OCI-LY7 (cell line): ENCODE measurements around the gene GBX2. TPM values are rescaled to one million over a fixed set of nuclear protein-coding genes. Genes with fewer than 3 reads are reported as not detected.

Experiments
- BruUV-seq: library from RNA; stranded (reverse); fragments of 400-500 nt; replicated peaks from 2 replicates; lab custom pipeline; 2021; lab: Mats Ljungman, UMichigan
- CTCF ChIA-PET: fragments of 300-600 bp; sonication (Branson Sonifier 250); formaldehyde crosslinking; loops from one replicate; lab custom pipeline; 2022; ENCODE audit warnings: antibody characterized with exemption; ENCODE audit not compliant: unreplicated experiment; lab: Charles Lee
- POLR2A ChIA-PET: fragments of 300-600 bp; sonication (Branson Sonifier 250); formaldehyde crosslinking; loops from one replicate; lab custom pipeline; 2022; ENCODE audit warnings: antibody characterized with exemption; lab: Charles Lee
- DNase-seq: peaks from one replicate; pipeline ENCODE4 v3.0.0-alpha.2; 2015; ENCODE audit warnings: low spot score
- H2AFZ ChIP-seq: fragments of 200-600 bp; sonication (generic), shearing (Covaris generic); 2 replicates; pipeline ENCODE4 v1.6.1; 2014; ENCODE audit warnings: mild to moderate bottlenecking, antibody characterized with exemption, low read length, moderate library complexity
- H3K27ac ChIP-seq: fragments of 200-600 bp; sonication (generic); 2 replicates; pipeline ENCODE4 v1.5.1; 2014; ENCODE audit warnings: mixed run types, low read depth, mild to moderate bottlenecking, moderate library complexity, low read length, inconsistent platforms; ENCODE audit not compliant: poor library complexity, severe bottlenecking
- H3K36me3 ChIP-seq: fragments of 200-600 bp; sonication (generic); 2 replicates; pipeline ENCODE4 v1.6.1; 2014; ENCODE audit warnings: mild to moderate bottlenecking, antibody characterized with exemption, low read length, moderate library complexity, mixed read lengths; ENCODE audit not compliant: insufficient read depth
- H3K4me1 ChIP-seq: fragments of 200-600 bp; sonication (generic); 2 replicates; pipeline ENCODE4 v1.5.1; 2014; ENCODE audit warnings: mild to moderate bottlenecking, low read length; ENCODE audit not compliant: insufficient read depth, poor library complexity, severe bottlenecking
- H3K4me2 ChIP-seq: fragments of 200-600 bp; sonication (generic); 2 replicates; pipeline ENCODE4 v1.6.1; 2014; ENCODE audit warnings: mild to moderate bottlenecking, low read length
- H3K4me3 ChIP-seq: fragments of 200-600 bp; sonication (generic); 2 replicates; pipeline ENCODE4 v1.5.1; 2014; ENCODE audit warnings: mild to moderate bottlenecking, low read depth, low read length; ENCODE audit not compliant: poor library complexity, severe bottlenecking
- H3K79me2 ChIP-seq: fragments of 200-600 bp; sonication (generic); 2 replicates; pipeline ENCODE4 v1.6.1; 2016; ENCODE audit warnings: low read depth, mild to moderate bottlenecking, low read length, moderate library complexity, mixed read lengths; ENCODE audit not compliant: insufficient read depth
- H3K9me2 ChIP-seq: fragments of 200-600 bp; sonication (generic); 2 replicates; pipeline ENCODE4 v1.6.1; 2016; ENCODE audit warnings: mild to moderate bottlenecking, low read length, mixed read lengths; ENCODE audit not compliant: insufficient read depth
- H3K9me3 ChIP-seq: fragments of 200-600 bp; sonication (generic); 2 replicates; pipeline ENCODE4 v1.6.1; 2014; ENCODE audit warnings: mild to moderate bottlenecking, mixed run types, low read length, mixed read lengths
- H4K20me1 ChIP-seq: fragments of 200-600 bp; sonication (generic); 2 replicates; pipeline ENCODE4 v1.6.1; 2014; ENCODE audit warnings: mild to moderate bottlenecking, antibody characterized with exemption, low read length, moderate library complexity, mixed read lengths; ENCODE audit not compliant: insufficient read depth
- EZH2phosphoT487 ChIP-seq: fragments of 200-600 bp; sonication (generic); IDR thresholded peaks from 2 replicates; pipeline ENCODE4 v1.6.1; 2018; ENCODE audit warnings: low read depth, borderline replicate concordance, mild to moderate bottlenecking, mixed run types, antibody characterized with exemption, low read length, moderate library complexity, mixed read lengths
- intact Hi-C: fragments of 100-400 bp; cut with micrococcal nuclease; formaldehyde crosslinking; loops from one replicate; pipeline ENCODE4 v1.10.0; 2022; ENCODE audit not compliant: unreplicated experiment
- total RNA-seq, 2 experiments: library from RNA; depleted of rRNA in 1 of 2; stranded (reverse); fragments of >200 nt in 1 of 2; shearing (Covaris generic) in 1 of 2; gene quantifications; 2 replicates each; pipeline ENCODE4 v1.2.3, GENCODE V29; 2014 to 2022
- TF ChIP-seq, protein P1 (sequence below): fragments of 200-600 bp; sonication (generic); conservative IDR thresholded peaks from 2 replicates; pipeline ENCODE4 v1.5.1; 2014; ENCODE audit warnings: mild to moderate bottlenecking, antibody characterized with exemption, low read length, moderate library complexity, mixed read lengths

GBX2 gene
- total RNA-seq, 2 experiments from 2014 or later, result not detected

DNA sequence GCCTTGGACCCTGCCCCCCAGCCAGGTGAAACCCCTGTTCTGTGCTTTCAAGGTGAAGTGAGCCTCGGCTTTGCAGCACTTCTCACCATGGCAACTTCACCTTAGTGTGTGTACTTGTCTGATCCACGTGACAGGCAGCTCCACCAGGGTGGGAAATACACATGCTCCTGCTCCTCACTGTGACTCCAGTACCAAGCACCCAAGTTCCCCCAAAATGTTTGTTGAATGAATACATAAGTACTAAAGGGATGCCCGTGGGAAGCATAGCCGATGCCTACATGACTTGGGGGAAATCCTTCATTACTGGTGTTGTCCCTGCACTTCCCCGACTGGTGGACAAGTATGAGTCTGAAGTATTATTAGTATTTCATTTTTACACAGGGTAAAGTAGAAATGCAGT, 41.8 kb upstream of the GBX2 start:
- POLR2A ChIA-PET, result no interaction called here
- no peaks in the 10 kb centered on the region for H3K79me2 ChIP-seq
- no peak overlapping the region for H3K4me3 ChIP-seq
- BruUV-seq, result no TSS peak
- H3K4me2 ChIP-seq, result no peak overlapping the region
- no peak overlapping the region for H2AFZ ChIP-seq
- CTCF ChIA-PET, result no interaction called here
- no peaks in the 10 kb centered on the region for H3K9me2 ChIP-seq
- intact Hi-C loops, result no loop called here
- H3K4me1 ChIP-seq, result no peaks in the 10 kb centered on the region
- TF ChIP-seq EZH2phosphoT487, result no peak
- TF ChIP-seq, protein P1, sequence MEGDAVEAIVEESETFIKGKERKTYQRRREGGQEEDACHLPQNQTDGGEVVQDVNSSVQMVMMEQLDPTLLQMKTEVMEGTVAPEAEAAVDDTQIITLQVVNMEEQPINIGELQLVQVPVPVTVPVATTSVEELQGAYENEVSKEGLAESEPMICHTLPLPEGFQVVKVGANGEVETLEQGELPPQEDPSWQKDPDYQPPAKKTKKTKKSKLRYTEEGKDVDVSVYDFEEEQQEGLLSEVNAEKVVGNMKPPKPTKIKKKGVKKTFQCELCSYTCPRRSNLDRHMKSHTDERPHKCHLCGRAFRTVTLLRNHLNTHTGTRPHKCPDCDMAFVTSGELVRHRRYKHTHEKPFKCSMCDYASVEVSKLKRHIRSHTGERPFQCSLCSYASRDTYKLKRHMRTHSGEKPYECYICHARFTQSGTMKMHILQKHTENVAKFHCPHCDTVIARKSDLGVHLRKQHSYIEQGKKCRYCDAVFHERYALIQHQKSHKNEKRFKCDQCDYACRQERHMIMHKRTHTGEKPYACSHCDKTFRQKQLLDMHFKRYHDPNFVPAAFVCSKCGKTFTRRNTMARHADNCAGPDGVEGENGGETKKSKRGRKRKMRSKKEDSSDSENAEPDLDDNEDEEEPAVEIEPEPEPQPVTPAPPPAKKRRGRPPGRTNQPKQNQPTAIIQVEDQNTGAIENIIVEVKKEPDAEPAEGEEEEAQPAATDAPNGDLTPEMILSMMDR, result no peak
- H4K20me1 ChIP-seq, result no peaks in the 10 kb centered on the region
- no peak for DNase-seq
- H3K36me3 ChIP-seq, result no peaks in the 10 kb centered on the region
- H3K9me3 ChIP-seq, result no peaks in the 10 kb centered on the region
- H3K27ac ChIP-seq, result no peak overlapping the region

- Histone ChIP-seq H2AFZ (no peak overlapping the region), H3K79me2 (no peaks in the 10 kb centered on the region), H3K4me1 (no peaks in the 10 kb centered on the region), H3K9me3 (no peaks in the 10 kb centered on the region), H3K27ac (no peak overlapping the region), H3K4me3 (no peak overlapping the region), H3K9me2 (no peaks in the 10 kb centered on the region), H4K20me1 (no peaks in the 10 kb centered on the region), H3K36me3 (no peaks in the 10 kb centered on the region), H3K4me2 (no peak overlapping the region)
- DNase-seq, result no peak
- no peak for TF ChIP-seq EZH2phosphoT487
- TF ChIP-seq, protein P1, result no peak
- ChIA-PET CTCF (no interaction called here), POLR2A (no interaction called here)
- no TSS peak for BruUV-seq
- intact Hi-C loops, result no loop called here
Observed at GRCh38 chr2:236209535-236209934, 41.3 kb upstream of the GBX2 start.

- Histone ChIP-seq H3K9me2 (no peaks in the 10 kb centered on the region), H3K4me2 (no peak overlapping the region), H3K79me2 (no peaks in the 10 kb centered on the region), H2AFZ (no peak overlapping the region), H3K9me3 (no peaks in the 10 kb centered on the region), H3K4me1 (no peaks in the 10 kb centered on the region), H3K4me3 (no peak overlapping the region), H3K27ac (no peak overlapping the region), H3K36me3 (no peaks in the 10 kb centered on the region), H4K20me1 (no peaks in the 10 kb centered on the region)
- no TSS peak for BruUV-seq
- TF ChIP-seq EZH2phosphoT487, result no peak
- TF ChIP-seq, protein P1, result no peak
- ChIA-PET POLR2A (no interaction called here), CTCF (no interaction called here)
- no peak for DNase-seq
- intact Hi-C loops, result no loop called here
Observed at GRCh38 chr2:236208019-236208926, 40.1 kb upstream of the GBX2 start.
